ENCODE measurements around the gene DLG2. TPM values are rescaled to one million over a fixed set of nuclear protein-coding genes. Genes with fewer than 3 reads are reported as not detected.

The DLG2 gene
- total RNA-seq, 2 experiments from 2014 or later = 0.85 to 1.1 TPM

DNA sequence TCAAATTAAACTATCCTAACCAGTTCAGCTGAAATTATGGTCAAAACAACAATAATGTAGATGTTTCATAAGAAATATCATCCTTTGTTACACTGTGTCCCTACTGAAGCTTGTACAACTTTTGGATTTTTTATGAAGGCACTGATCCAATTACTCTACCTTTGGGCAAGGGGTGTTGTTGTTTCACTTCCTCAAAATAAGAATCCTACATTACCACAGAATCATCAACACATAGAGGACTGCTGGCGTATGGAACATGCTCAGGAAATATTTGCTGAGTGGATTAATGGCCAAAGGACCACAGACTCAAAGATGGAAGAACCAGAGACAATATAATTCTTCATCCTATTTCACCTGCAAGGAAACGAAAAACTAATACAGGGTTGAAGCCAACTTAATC is 1433.4 kb downstream of the DLG2 start:
- no peak overlapping the region for H3K4me3 Mint-ChIP-seq
- H3K27me3 Mint-ChIP-seq = no peaks in the 10 kb centered on the region
- DNase-seq = no peak
- POLR2A ChIA-PET = no interaction called here
- peaks cover 10% of the 10 kb centered on the region for H3K9me3 Mint-ChIP-seq
- H3K4me1 Mint-ChIP-seq = no peaks in the 10 kb centered on the region
- CTCF ChIA-PET = no interaction called here
- H3K27ac Mint-ChIP-seq = no peak overlapping the region
- no peaks in the 10 kb centered on the region for H3K36me3 Mint-ChIP-seq (ENCODE audit: low read depth)

GRCh38 chr11:84188521-84188920 is 1438.6 kb downstream of the DLG2 start:
- DNase-seq = no peak
- Mint-ChIP-seq H3K27ac (no peak overlapping the region), H3K4me1 (no peaks in the 10 kb centered on the region), H3K9me3 (peaks cover 6% of the 10 kb centered on the region), H3K4me3 (no peak overlapping the region), H3K27me3 (no peaks in the 10 kb centered on the region), H3K36me3 (ENCODE audit: low read depth) (no peaks in the 10 kb centered on the region)
- ChIA-PET CTCF (no interaction called here), POLR2A (no interaction called here)

GRCh38 chr11:84173078-84173477 is 1454.1 kb downstream of the DLG2 start:
- no peaks in the 10 kb centered on the region for H3K36me3 Mint-ChIP-seq (ENCODE audit: low read depth)
- ChIA-PET POLR2A (no interaction called here), CTCF (no interaction called here)
- peaks cover 14% of the 10 kb centered on the region for H3K9me3 Mint-ChIP-seq
- H3K4me1 Mint-ChIP-seq = no peaks in the 10 kb centered on the region
- no peak overlapping the region for H3K4me3 Mint-ChIP-seq
- DNase-seq = no peak
- H3K27ac Mint-ChIP-seq = no peak overlapping the region
- H3K27me3 Mint-ChIP-seq = no peaks in the 10 kb centered on the region

DNA sequence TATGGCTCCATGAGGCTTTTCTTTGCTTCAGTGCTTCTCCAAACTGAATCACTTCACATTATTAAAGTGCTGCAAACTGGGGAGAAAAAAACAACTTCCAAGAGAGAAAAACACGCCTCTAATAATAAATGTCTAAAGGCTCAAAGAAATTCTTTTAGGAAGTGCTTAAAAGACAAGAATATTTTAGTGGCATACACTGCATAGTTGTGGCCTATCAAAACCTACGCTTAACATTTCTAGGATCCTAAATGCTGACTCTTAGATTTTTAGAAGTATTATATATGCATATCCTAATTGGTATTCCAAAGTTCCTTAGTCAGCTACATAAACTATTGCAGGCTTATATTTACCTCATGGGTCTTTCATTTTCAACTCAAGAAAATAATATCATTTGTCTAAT is 1462.0 kb downstream of the DLG2 start:
- peaks cover 4% of the 10 kb centered on the region for H3K9me3 Mint-ChIP-seq
- H3K4me1 Mint-ChIP-seq = no peaks in the 10 kb centered on the region
- ChIA-PET POLR2A (no interaction called here), CTCF (no interaction called here)
- no peak overlapping the region for H3K4me3 Mint-ChIP-seq
- H3K36me3 Mint-ChIP-seq (ENCODE audit: low read depth) = no peaks in the 10 kb centered on the region
- H3K27me3 Mint-ChIP-seq = no peaks in the 10 kb centered on the region
- DNase-seq = no peak
- H3K27ac Mint-ChIP-seq = no peak overlapping the region

DNA sequence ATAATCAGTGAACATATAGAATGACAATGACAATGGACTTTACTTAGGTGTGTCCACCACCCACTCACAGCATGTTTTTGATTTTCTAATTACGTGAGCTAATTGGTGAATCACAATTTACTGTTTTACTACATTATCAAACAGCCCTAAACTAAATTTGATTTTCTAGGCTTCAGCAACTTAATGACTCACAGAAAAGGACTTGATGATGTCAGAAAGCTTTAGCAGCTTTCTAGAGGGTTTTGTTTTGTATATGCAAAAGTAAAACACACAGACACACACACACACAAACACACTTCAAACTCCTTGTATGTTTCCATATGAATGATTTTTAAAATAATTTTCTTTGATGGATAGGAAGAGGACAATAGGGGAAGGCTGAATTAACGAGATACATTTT is 1462.4 kb downstream of the DLG2 start:
- Mint-ChIP-seq H3K36me3 (ENCODE audit: low read depth) (no peaks in the 10 kb centered on the region), H3K27me3 (no peaks in the 10 kb centered on the region), H3K4me3 (no peak overlapping the region), H3K9me3 (peaks cover 4% of the 10 kb centered on the region), H3K4me1 (no peaks in the 10 kb centered on the region), H3K27ac (no peak overlapping the region)
- ChIA-PET CTCF (no interaction called here), POLR2A (no interaction called here)
- DNase-seq = no peak

GRCh38 chr11:84163116-84163515 is 1464.0 kb downstream of the DLG2 start:
- DNase-seq = no peak
- Mint-ChIP-seq H3K27me3 (no peaks in the 10 kb centered on the region), H3K9me3 (peaks cover 2% of the 10 kb centered on the region), H3K4me3 (no peak overlapping the region), H3K36me3 (ENCODE audit: low read depth) (no peaks in the 10 kb centered on the region), H3K4me1 (no peaks in the 10 kb centered on the region), H3K27ac (no peak overlapping the region)
- POLR2A ChIA-PET = no interaction called here
- CTCF ChIA-PET = no interaction called here

DNA sequence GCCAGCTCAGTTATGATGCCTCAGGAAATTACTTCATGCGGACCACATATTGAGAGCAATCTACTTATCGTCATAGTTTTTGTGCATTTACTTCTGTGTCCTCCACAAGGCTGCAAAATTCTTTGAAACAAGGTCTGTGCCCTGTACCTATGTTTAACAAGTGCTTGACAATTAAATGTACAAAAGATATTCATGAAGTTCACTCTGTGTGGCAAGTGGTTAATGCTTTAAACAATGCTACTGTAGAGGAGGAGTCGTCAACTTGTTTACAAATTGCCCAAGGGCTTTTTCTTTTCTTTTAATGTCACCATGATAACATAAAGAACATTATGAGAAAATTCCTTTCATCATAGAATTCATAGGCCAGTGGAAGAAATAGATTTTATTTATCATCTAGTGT is 1469.5 kb downstream of the DLG2 start:
- no peak overlapping the region for H3K27ac Mint-ChIP-seq
- peaks cover 8% of the 10 kb centered on the region for H3K9me3 Mint-ChIP-seq
- ChIA-PET POLR2A (no interaction called here), CTCF (no interaction called here)
- DNase-seq = no peak
- no peaks in the 10 kb centered on the region for H3K27me3 Mint-ChIP-seq
- H3K4me3 Mint-ChIP-seq = no peak overlapping the region
- H3K4me1 Mint-ChIP-seq = no peaks in the 10 kb centered on the region
- no peaks in the 10 kb centered on the region for H3K36me3 Mint-ChIP-seq (ENCODE audit: low read depth)

GRCh38 chr11:84146826-84147225 is 1480.3 kb downstream of the DLG2 start:
- Mint-ChIP-seq H3K27ac (no peak overlapping the region), H3K4me3 (no peak overlapping the region), H3K9me3 (peaks cover 12% of the 10 kb centered on the region), H3K36me3 (ENCODE audit: low read depth) (no peaks in the 10 kb centered on the region), H3K4me1 (no peaks in the 10 kb centered on the region), H3K27me3 (no peaks in the 10 kb centered on the region)
- no peak for DNase-seq
- ChIA-PET CTCF (no interaction called here), POLR2A (no interaction called here)

- Mint-ChIP-seq H3K27ac (no peak overlapping the region), H3K27me3 (no peaks in the 10 kb centered on the region), H3K4me1 (no peaks in the 10 kb centered on the region), H3K4me3 (no peak overlapping the region), H3K36me3 (ENCODE audit: low read depth) (no peaks in the 10 kb centered on the region), H3K9me3 (peaks cover 10% of the 10 kb centered on the region)
- ChIA-PET POLR2A (no interaction called here), CTCF (no interaction called here)
- no peak for DNase-seq
Observed at GRCh38 chr11:84145616-84146185, 1481.4 kb downstream of the DLG2 start.

GRCh38 chr11:84144531-84144930 is 1482.6 kb downstream of the DLG2 start:
- Mint-ChIP-seq H3K9me3 (peaks cover 7% of the 10 kb centered on the region), H3K27me3 (no peaks in the 10 kb centered on the region)

GRCh38 chr11:84142411-84142810 is 1484.7 kb downstream of the DLG2 start:
- no peaks in the 10 kb centered on the region for H3K36me3 Mint-ChIP-seq (ENCODE audit: low read depth)
- H3K4me3 Mint-ChIP-seq = no peak overlapping the region
- ChIA-PET POLR2A (no interaction called here), CTCF (no interaction called here)
- no peak for DNase-seq
- no peaks in the 10 kb centered on the region for H3K27me3 Mint-ChIP-seq
- H3K9me3 Mint-ChIP-seq = no peaks in the 10 kb centered on the region
- no peaks in the 10 kb centered on the region for H3K4me1 Mint-ChIP-seq
- no peak overlapping the region for H3K27ac Mint-ChIP-seq

More at GRCh38 chr11:84144531-84144930, 1482.6 kb downstream of the DLG2 start:
- Mint-ChIP-seq H3K4me3 (no peak overlapping the region), H3K27ac (no peak overlapping the region), H3K36me3 (ENCODE audit: low read depth) (no peaks in the 10 kb centered on the region), H3K4me1 (no peaks in the 10 kb centered on the region)
- POLR2A ChIA-PET = no interaction called here
- CTCF ChIA-PET = no interaction called here
- no peak for DNase-seq

GRCh38 chr11:84140386-84141169 is 1486.6 kb downstream of the DLG2 start:
- POLR2A ChIA-PET = no interaction called here
- Mint-ChIP-seq H3K9me3 (no peaks in the 10 kb centered on the region), H3K4me1 (no peaks in the 10 kb centered on the region), H3K27ac (no peak overlapping the region), H3K36me3 (ENCODE audit: low read depth) (no peaks in the 10 kb centered on the region), H3K4me3 (no peak overlapping the region), H3K27me3 (no peaks in the 10 kb centered on the region)
- CTCF ChIA-PET = no interaction called here
- no peak for DNase-seq

- no peaks in the 10 kb centered on the region for H3K9me3 Mint-ChIP-seq
- no peak overlapping the region for H3K4me3 Mint-ChIP-seq
- ChIA-PET CTCF (no interaction called here), POLR2A (no interaction called here)
- H3K27me3 Mint-ChIP-seq = no peaks in the 10 kb centered on the region
- H3K36me3 Mint-ChIP-seq (ENCODE audit: low read depth) = no peaks in the 10 kb centered on the region
- H3K4me1 Mint-ChIP-seq = no peaks in the 10 kb centered on the region
- no peak overlapping the region for H3K27ac Mint-ChIP-seq
- no peak for DNase-seq
Observed at GRCh38 chr11:84137960-84138359, 1489.2 kb downstream of the DLG2 start.

DNA sequence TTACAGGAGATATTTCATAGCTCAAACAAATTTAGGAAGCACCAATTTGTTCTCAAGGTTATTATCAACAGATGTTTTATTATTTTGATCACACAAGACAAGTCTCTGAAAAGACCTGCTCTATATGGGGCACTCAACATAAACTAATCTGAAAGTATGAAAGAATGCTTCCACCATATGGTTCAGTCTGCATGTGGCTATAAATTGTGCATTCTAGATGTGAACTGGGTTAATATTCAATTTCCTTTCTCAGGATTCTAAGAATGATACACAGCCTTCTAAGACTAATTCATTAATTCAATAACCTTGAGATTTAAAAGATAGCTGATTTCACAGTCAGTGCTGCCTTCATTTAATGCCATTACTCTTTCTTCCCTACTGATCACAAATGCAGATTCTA is 1489.6 kb downstream of the DLG2 start:
- Mint-ChIP-seq H3K27me3 (no peaks in the 10 kb centered on the region), H3K27ac (no peak overlapping the region), H3K9me3 (no peaks in the 10 kb centered on the region), H3K36me3 (ENCODE audit: low read depth) (no peaks in the 10 kb centered on the region), H3K4me1 (no peaks in the 10 kb centered on the region), H3K4me3 (no peak overlapping the region)
- DNase-seq = no peak
- ChIA-PET CTCF (no interaction called here), POLR2A (no interaction called here)
